Caco-2 (cell line): Measurements from ENCODE around the gene NDUFB10. TPM values are rescaled to one million over a fixed set of nuclear protein-coding genes. Genes with fewer than 3 reads are reported as not detected.

Experiments
- BruUV-seq: library from RNA; stranded (reverse); fragments of 400-500 nt; replicated peaks from 2 replicates; lab custom pipeline; 2021; lab: Mats Ljungman, UMichigan
- CTCF ChIA-PET: fragments of 300-600 bp; sonication (Branson Sonifier 250); formaldehyde crosslinking; loops from one replicate; lab custom pipeline; 2022; ENCODE audit warnings: antibody characterized with exemption; lab: Charles Lee
- POLR2A ChIA-PET: fragments of 300-600 bp; sonication (Branson Sonifier 250); formaldehyde crosslinking; loops from one replicate; lab custom pipeline; 2022; ENCODE audit warnings: antibody characterized with exemption; lab: Charles Lee
- DNase-seq, 2 experiments: peaks; one replicate each; pipeline versions ENCODE4 v3.0.0 to v3.0.0-alpha.2; 2020 to 2022
- H3K27me3 ChIP-seq: replicated peaks from 2 replicates; pipeline ENCODE4 v1.6.0; 2011; ENCODE audit warnings: low read length; ENCODE audit not compliant: control insufficient read depth, insufficient read depth
- H3K36me3 ChIP-seq: 2 replicates; pipeline ENCODE4 v1.5.1; 2011; ENCODE audit warnings: low read length; ENCODE audit not compliant: control insufficient read depth, insufficient read depth
- H3K4me1 ChIP-seq: fragments of 250-450 bp; sonication (Bioruptor Pico); 2 replicates; pipeline ENCODE4 v1.5.1; 2020; ENCODE audit warnings: mild to moderate bottlenecking
- H3K4me3 ChIP-seq: 2 replicates; pipeline ENCODE4 v1.5.1; 2011; ENCODE audit warnings: low read depth, mild to moderate bottlenecking, control low read depth, low read length
- H3K9me3 ChIP-seq: fragments of 250-450 bp; sonication (Bioruptor Pico); 2 replicates; pipeline ENCODE4 v1.5.1; 2020; ENCODE audit warnings: mild to moderate bottlenecking, moderate library complexity
- H3K27ac Mint-ChIP-seq: one replicate; pipeline ENCODE4 v1.8.0; 2022; ENCODE audit warnings: mixed read lengths; ENCODE audit not compliant: unreplicated experiment
- H3K27me3 Mint-ChIP-seq: one replicate; pipeline ENCODE4 v1.8.0; 2022; ENCODE audit warnings: mixed read lengths; ENCODE audit not compliant: insufficient read depth, unreplicated experiment
- H3K36me3 Mint-ChIP-seq: one replicate; pipeline ENCODE4 v1.8.0; 2022; ENCODE audit warnings: mild to moderate bottlenecking, mixed read lengths; ENCODE audit not compliant: insufficient read depth, unreplicated experiment
- H3K4me1 Mint-ChIP-seq: one replicate; pipeline ENCODE4 v1.8.0; 2022; ENCODE audit warnings: low read depth, mixed read lengths; ENCODE audit not compliant: unreplicated experiment
- H3K4me3 Mint-ChIP-seq: one replicate; pipeline ENCODE4 v1.8.0; 2022; ENCODE audit warnings: mild to moderate bottlenecking, moderate library complexity, mixed read lengths; ENCODE audit not compliant: unreplicated experiment
- H3K9me3 Mint-ChIP-seq: one replicate; pipeline ENCODE4 v1.8.0; 2022; ENCODE audit warnings: mixed read lengths; ENCODE audit not compliant: unreplicated experiment
- intact Hi-C: fragments of 100-400 bp; cut with micrococcal nuclease; formaldehyde crosslinking; loops from one replicate; pipeline ENCODE4 v1.10.0; 2022; ENCODE audit not compliant: unreplicated experiment
- total RNA-seq: library from RNA; stranded (reverse); gene quantifications from 2 replicates; pipeline ENCODE4 v1.2.3, GENCODE V29; 2022
- TF ChIP-seq, protein P1 (sequence below), 2 experiments: fragments of 200-600 bp in 1 of 2; IDR thresholded peaks; 1 replicate in 1 of 2; 2 replicates in 1 of 2; pipeline versions ENCODE4 v1.5.1 to v1.8.0; 2011 to 2022; ENCODE audit warnings: antibody characterized with exemption in 1 of 2, control low read depth in 1 of 2, inconsistent platforms in 1 of 2, low read depth in 1 of 2, low read length in 1 of 2, mild to moderate bottlenecking in 1 of 2, moderate library complexity in 1 of 2; ENCODE audit not compliant: insufficient read depth in 1 of 2, severe bottlenecking in 1 of 2, unreplicated experiment in 1 of 2

The NDUFB10 gene
- total RNA-seq, 1 experiment from 2014 or later: 128 TPM

GRCh38 chr16:1991588-1991947 lies 32.2 kb downstream of the NDUFB10 start:
- no peaks in the 10 kb centered on the region for H3K27me3 ChIP-seq
- Mint-ChIP-seq H3K27me3 (no peaks in the 10 kb centered on the region), H3K4me1 (peaks cover 7% of the 10 kb centered on the region), H3K9me3 (no peaks in the 10 kb centered on the region), H3K36me3 (peaks cover 10% of the 10 kb centered on the region), H3K27ac (no peak overlapping the region), H3K4me3 (no peak overlapping the region)
- BruUV-seq: no TSS peak
- DNase-seq: no peak
- H3K36me3 ChIP-seq: peaks cover under 1% of the 10 kb centered on the region; the same call in 1 of the 2 replicates
- ChIA-PET POLR2A (no interaction called here), CTCF (interaction anchor here (0.5 kb wide), 1 partner anchor 31 kb away, joined by 3 read pairs; no protein-coding TSS in a partner anchor)
- H3K9me3 ChIP-seq: no peaks in the 10 kb centered on the region
- peaks cover 8% of the 10 kb centered on the region; the same call in 1 of the 2 replicates for H3K4me1 ChIP-seq
- no peak overlapping the region for H3K4me3 ChIP-seq
- intact Hi-C loops: no loop called here
- TF ChIP-seq, protein P1, sequence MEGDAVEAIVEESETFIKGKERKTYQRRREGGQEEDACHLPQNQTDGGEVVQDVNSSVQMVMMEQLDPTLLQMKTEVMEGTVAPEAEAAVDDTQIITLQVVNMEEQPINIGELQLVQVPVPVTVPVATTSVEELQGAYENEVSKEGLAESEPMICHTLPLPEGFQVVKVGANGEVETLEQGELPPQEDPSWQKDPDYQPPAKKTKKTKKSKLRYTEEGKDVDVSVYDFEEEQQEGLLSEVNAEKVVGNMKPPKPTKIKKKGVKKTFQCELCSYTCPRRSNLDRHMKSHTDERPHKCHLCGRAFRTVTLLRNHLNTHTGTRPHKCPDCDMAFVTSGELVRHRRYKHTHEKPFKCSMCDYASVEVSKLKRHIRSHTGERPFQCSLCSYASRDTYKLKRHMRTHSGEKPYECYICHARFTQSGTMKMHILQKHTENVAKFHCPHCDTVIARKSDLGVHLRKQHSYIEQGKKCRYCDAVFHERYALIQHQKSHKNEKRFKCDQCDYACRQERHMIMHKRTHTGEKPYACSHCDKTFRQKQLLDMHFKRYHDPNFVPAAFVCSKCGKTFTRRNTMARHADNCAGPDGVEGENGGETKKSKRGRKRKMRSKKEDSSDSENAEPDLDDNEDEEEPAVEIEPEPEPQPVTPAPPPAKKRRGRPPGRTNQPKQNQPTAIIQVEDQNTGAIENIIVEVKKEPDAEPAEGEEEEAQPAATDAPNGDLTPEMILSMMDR (IDR thresholded peaks at IDR 0.05; ENCODE audit: insufficient read depth in 1 of 2, low read depth in 1 of 2, low read length in 1 of 2, severe bottlenecking in 1 of 2, unreplicated experiment in 1 of 2): no peak

GRCh38 chr16:1991948-1992703 lies 32.8 kb downstream of the NDUFB10 start:
- Mint-ChIP-seq H3K4me1 (peaks cover 7% of the 10 kb centered on the region), H3K36me3 (peaks cover 10% of the 10 kb centered on the region), H3K9me3 (no peaks in the 10 kb centered on the region), H3K27ac (no peak overlapping the region), H3K27me3 (no peaks in the 10 kb centered on the region), H3K4me3 (no peak overlapping the region)
- Histone ChIP-seq H3K9me3 (no peaks in the 10 kb centered on the region), H3K4me1 (peaks cover 8% of the 10 kb centered on the region; the same call in 1 of the 2 replicates), H3K36me3 (no peaks in the 10 kb centered on the region; the same call in 1 of the 2 replicates), H3K27me3 (no peaks in the 10 kb centered on the region), H3K4me3 (no peak overlapping the region)
- peak; percentile 67 to 87 for DNase-seq
- ChIA-PET CTCF (no interaction called here), POLR2A (no interaction called here)
- no TSS peak for BruUV-seq
- intact Hi-C loops: no loop called here
- TF ChIP-seq, protein P1 (IDR thresholded peaks at IDR 0.05; ENCODE audit: insufficient read depth in 1 of 2, low read depth in 1 of 2, low read length in 1 of 2, severe bottlenecking in 1 of 2, unreplicated experiment in 1 of 2): no peak

DNA sequence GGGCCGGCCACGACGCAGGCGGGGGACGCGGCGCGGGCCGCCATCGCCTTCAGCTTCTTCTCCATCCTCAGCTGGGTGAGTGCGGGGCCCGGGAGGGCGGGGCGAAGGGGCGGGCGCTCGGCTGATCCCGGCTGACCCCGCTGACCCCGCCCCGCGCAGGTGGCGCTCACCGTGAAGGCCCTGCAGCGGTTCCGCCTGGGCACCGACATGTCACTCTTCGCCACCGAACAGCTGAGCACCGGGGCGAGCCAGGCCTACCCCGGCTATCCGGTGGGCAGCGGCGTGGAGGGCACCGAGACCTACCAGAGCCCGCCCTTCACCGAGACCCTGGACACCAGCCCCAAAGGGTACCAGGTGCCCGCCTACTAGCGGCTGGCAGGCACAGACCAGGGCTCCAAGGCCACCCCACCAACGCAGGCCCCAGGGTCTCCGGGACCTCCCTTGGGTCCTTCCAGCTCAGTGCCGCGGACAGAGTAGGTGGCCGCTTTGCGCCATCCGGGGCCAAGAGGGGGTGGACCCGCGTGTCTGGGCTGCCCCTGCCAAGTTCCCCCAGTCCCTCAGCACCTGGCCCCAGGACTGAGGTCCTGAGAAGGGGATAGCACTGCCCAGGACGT lies 33.5 kb downstream of the NDUFB10 start:
- peaks cover 11% of the 10 kb centered on the region for H3K36me3 Mint-ChIP-seq

More for the DNA sequence above, 33.5 kb downstream of the NDUFB10 start:
- Histone ChIP-seq H3K27me3 (no peaks in the 10 kb centered on the region), H3K9me3 (no peaks in the 10 kb centered on the region), H3K4me1 (peaks cover 8% of the 10 kb centered on the region; the same call in 1 of the 2 replicates), H3K36me3 (no peaks in the 10 kb centered on the region), H3K4me3 (no peak overlapping the region)
- CTCF ChIA-PET: no interaction called here
- DNase-seq: no peak
- intact Hi-C loops: no loop called here
- POLR2A ChIA-PET: interaction anchor here (0.5 kb wide), 1 partner anchor 18 kb away, joined by 5 read pairs; no protein-coding TSS in a partner anchor
- peaks cover 7% of the 10 kb centered on the region for H3K4me1 Mint-ChIP-seq
- no peak overlapping the region for H3K27ac Mint-ChIP-seq
- TF ChIP-seq, protein P1 (IDR thresholded peaks at IDR 0.05; ENCODE audit: insufficient read depth in 1 of 2, low read depth in 1 of 2, low read length in 1 of 2, severe bottlenecking in 1 of 2, unreplicated experiment in 1 of 2): no peak
- no peak overlapping the region for H3K4me3 Mint-ChIP-seq
- H3K9me3 Mint-ChIP-seq: no peaks in the 10 kb centered on the region
- no TSS peak for BruUV-seq
- H3K27me3 Mint-ChIP-seq: no peaks in the 10 kb centered on the region
